Skeletal muscle tissue (tissue), 5 donors: ENCODE measurements around the gene CCDC137. TPM values are rescaled to one million over a fixed set of nuclear protein-coding genes. Genes with fewer than 3 reads are reported as not detected.
A peak's percentile ranks its signal among the peaks of the same experiment; 100 is the strongest.

Experiments used
- H3K27ac ChIP-seq: one replicate; pipeline ENCODE4 v1.7.0; 2013; ENCODE audit warnings: mild to moderate bottlenecking, low read depth, low read length, inconsistent platforms
- H3K27me3 ChIP-seq, 3 donors: one replicate each; pipeline ENCODE4 v1.7.0; 2013; ENCODE audit warnings: low read length in 3 of 3; ENCODE audit not compliant: control insufficient read depth in 3 of 3, insufficient read depth in 3 of 3
- H3K36me3 ChIP-seq, 3 donors: one replicate each; pipeline ENCODE4 v1.7.0; 2013; ENCODE audit warnings: low read length in 3 of 3; ENCODE audit not compliant: control insufficient read depth in 3 of 3, insufficient read depth in 3 of 3
- H3K4me1 ChIP-seq, 3 donors: one replicate each; pipeline ENCODE4 v1.7.0; 2013; ENCODE audit warnings: low read length in 3 of 3, mild to moderate bottlenecking in 3 of 3; ENCODE audit not compliant: control insufficient read depth in 3 of 3, insufficient read depth in 3 of 3
- H3K4me3 ChIP-seq, 3 donors: one replicate each; pipeline ENCODE4 v1.7.0; 2013; ENCODE audit warnings: low read length in 3 of 3
- H3K9ac ChIP-seq, 3 donors: one replicate each; pipeline ENCODE4 v1.7.0; 2013; ENCODE audit warnings: low read length in 3 of 3, mild to moderate bottlenecking in 3 of 3, moderate library complexity in 2 of 3, low read depth in 1 of 3
- H3K9me3 ChIP-seq, 3 donors: one replicate each; pipeline ENCODE4 v1.7.0; 2013; ENCODE audit warnings: low read length in 3 of 3; ENCODE audit not compliant: control insufficient read depth in 3 of 3
- small RNA-seq: library from RNA; depleted of rRNA; stranded (forward); fragments of <200 nt; gene quantifications from one replicate; pipeline ENCODE3, GENCODE V24; 2014
- total RNA-seq: library from RNA; depleted of rRNA; stranded (reverse); fragments of >200 nt; gene quantifications from one replicate; pipeline ENCODE4 v1.2.3, GENCODE V29; 2014
- donor health status: Osteomylitis.

CCDC137 gene
- total RNA-seq, 1 donor from 2014 or later, result 5.7 TPM

GRCh38 chr17:81722184-81723120, 55.9 kb downstream of the CCDC137 start:
- peak overlapping the region in 1 of 3 donors; percentile 25 for H3K9ac ChIP-seq
- no peaks in the 10 kb centered on the region for H3K36me3 ChIP-seq
- H3K9me3 ChIP-seq, result no peaks in the 10 kb centered on the region
- peaks cover 4 to 21% (median 15%) of the 10 kb centered on the region in 3 donors for H3K4me1 ChIP-seq
- peaks cover 0 to 10% (median 4%) of the 10 kb centered on the region in 3 donors for H3K27me3 ChIP-seq
- no peak overlapping the region for H3K4me3 ChIP-seq
- no peak overlapping the region for H3K27ac ChIP-seq

Small RNA genes lying within 50 kb of the gene (small RNA-seq; reads per million reads assigned to genes)
- gene MIR6786, result not detected

Other genes with a start within 250 kb of the CCDC137 start
- 1,613 TPM for gene ACTG1, start 153.9 kb upstream of the CCDC137 start, total RNA-seq
- gene FSCN2, start 138.4 kb upstream of the CCDC137 start, total RNA-seq, result 1.0 TPM
- 7.8 TPM for gene FAAP100, start 114.4 kb upstream of the CCDC137 start, total RNA-seq
- 43.8 TPM for gene NPLOC4, start 29.6 kb upstream of the CCDC137 start, total RNA-seq
- 0.52 TPM for gene TSPAN10, start 29.5 kb upstream of the CCDC137 start, total RNA-seq
- gene PDE6G, start 10.2 kb upstream of the CCDC137 start, total RNA-seq, result 1.0 TPM
- gene OXLD1, start 132 bp upstream of the CCDC137 start, total RNA-seq, result 10.4 TPM
- gene ARL16, start 17.1 kb downstream of the CCDC137 start, total RNA-seq, result 25.1 TPM
- 27.7 TPM for gene HGS, start 17.3 kb downstream of the CCDC137 start, total RNA-seq
- 4.7 TPM for gene MRPL12, start 36.6 kb downstream of the CCDC137 start, total RNA-seq
- 6.8 TPM for gene SLC25A10, start 45.5 kb downstream of the CCDC137 start, total RNA-seq
- gene GCGR, start 137.4 kb downstream of the CCDC137 start, total RNA-seq, result not detected
- gene MCRIP1, start 166.6 kb downstream of the CCDC137 start, total RNA-seq, result 81.9 TPM
- gene PPP1R27, start 168.3 kb downstream of the CCDC137 start, total RNA-seq, result 35.0 TPM
- gene P4HB, start 193.8 kb downstream of the CCDC137 start, total RNA-seq, result 264 TPM
- gene ARHGDIA, start 204.6 kb downstream of the CCDC137 start, total RNA-seq, result 43.3 TPM
- 78.8 TPM for gene ALYREF, start 224.8 kb downstream of the CCDC137 start, total RNA-seq
- 104 TPM for gene ANAPC11, start 225.0 kb downstream of the CCDC137 start, total RNA-seq
- gene NPB, start 235.5 kb downstream of the CCDC137 start, total RNA-seq, result 1.0 TPM
- 10.4 TPM for gene PCYT2, start 244.7 kb downstream of the CCDC137 start, total RNA-seq